ENCODE results near the gene PAXX.

Gene PAXX

GRCh38 chr9:136979769-136980587 is 12.2 kb upstream of the PAXX start:
- intact Hi-C loops (cut with DNase I): no loop called here
- peak in 1 of 10 donors; percentile 35 for DNase-seq

GRCh38 chr9:136980669-136981478 is 11.3 kb upstream of the PAXX start:
- no peak for DNase-seq
- intact Hi-C loops (cut with DNase I): no loop called here

- intact Hi-C loops (cut with DNase I): no loop called here
- DNase-seq: peak in 4 of 10 donors; percentile 41 to 61 (median 48)
These were observed 10.5 kb upstream of the PAXX start for GRCh38 chr9:136981588-136982231.

GRCh38 chr9:136982232-136983051 is 9.8 kb upstream of the PAXX start, which contains the start of gene LCNL1:
LCNL1 (plus strand) TSS chr9:136982993; CDS start chr9:136983587, 594 bp downstream.
- intact Hi-C loops (cut with DNase I): no loop called here
- peak in 7 of 10 donors; percentile 43 to 91 (median 55) for DNase-seq

GRCh38 chr9:136983167-136983566 is 9.1 kb upstream of the PAXX start:
- intact Hi-C loops (cut with DNase I): no loop called here

GRCh38 chr9:136983656-136984314 is 8.4 kb upstream of the PAXX start:
- DNase-seq: no peak
- intact Hi-C loops (cut with DNase I): no loop called here

More at GRCh38 chr9:136983167-136983566, 9.1 kb upstream of the PAXX start:
- DNase-seq: no peak

- intact Hi-C loops (cut with DNase I): no loop called here
- peak in 1 of 10 donors; percentile 12 for DNase-seq
These were observed 7.7 kb upstream of the PAXX start for GRCh38 chr9:136984464-136985026.

- DNase-seq: peak in 1 of 10 donors; percentile 39
- intact Hi-C loops (cut with DNase I): no loop called here
These were observed 7.1 kb upstream of the PAXX start for GRCh38 chr9:136985027-136985602.

- intact Hi-C loops (cut with DNase I): no loop called here
These were observed 6.4 kb upstream of the PAXX start for GRCh38 chr9:136985853-136986252.

GRCh38 chr9:136988872-136989271 is 3.4 kb upstream of the PAXX start:
- intact Hi-C loops (cut with DNase I): no loop called here

More at GRCh38 chr9:136985853-136986252, 6.4 kb upstream of the PAXX start:
- peak in 1 of 10 donors; percentile 7 for DNase-seq

GRCh38 chr9:136990242-136990911 is 1.8 kb upstream of the PAXX start:
- DNase-seq: no peak
- intact Hi-C loops (cut with DNase I): no loop called here

More at GRCh38 chr9:136988872-136989271, 3.4 kb upstream of the PAXX start:
- no peak for DNase-seq

- DNase-seq: no peak
- intact Hi-C loops (cut with DNase I): no loop called here
These were observed 672 bp downstream of the PAXX start for GRCh38 chr9:136992819-136993369.

- no peak for DNase-seq
- intact Hi-C loops (cut with DNase I): no loop called here
These were observed 2.1 kb downstream of the PAXX start for GRCh38 chr9:136994180-136994887.

- intact Hi-C loops (cut with DNase I): no loop called here
- no peak for DNase-seq
These were observed 2.6 kb downstream of the PAXX start for GRCh38 chr9:136994888-136995230.

- intact Hi-C loops (cut with DNase I): no loop called here
- no peak for DNase-seq
These were observed 3.1 kb downstream of the PAXX start for GRCh38 chr9:136995362-136995761.

- intact Hi-C loops (cut with DNase I): no loop called here
- DNase-seq: peak in 1 of 10 donors; percentile 52
These were observed 3.6 kb downstream of the PAXX start for GRCh38 chr9:136995772-136996311.

Measured in posterior cingulate gyrus (tissue), 11 donors.